Anterior cingulate cortex (tissue), 58 donors: ENCODE measurements around the gene RASSF7.

Experiments
- DNase-seq, 58 donors: peaks; one replicate each; lab custom pipeline; 2025; lab: John Stamatoyannopoulos, UW

Gene RASSF7

GRCh38 chr11:548700-549603 lies 11.8 kb upstream of the RASSF7 start:
- no peak for DNase-seq

GRCh38 chr11:550021-550745 lies 10.6 kb upstream of the RASSF7 start:
- DNase-seq = no peak

GRCh38 chr11:550746-551085 lies 10.1 kb upstream of the RASSF7 start:
- no peak for DNase-seq

GRCh38 chr11:551131-551530 lies 9.6 kb upstream of the RASSF7 start:
- no peak for DNase-seq

- no peak for DNase-seq
Observed at GRCh38 chr11:551596-551995, 9.2 kb upstream of the RASSF7 start.

- DNase-seq = no peak
Observed at GRCh38 chr11:553083-553987, 7.4 kb upstream of the RASSF7 start.

- DNase-seq = no peak
Observed at GRCh38 chr11:553988-554340, 6.8 kb upstream of the RASSF7 start.

- DNase-seq = peak in 6 of 58 donors; percentile 10 to 33 (median 26)
Observed at GRCh38 chr11:554428-555226, 6.1 kb upstream of the RASSF7 start.

- DNase-seq = no peak
Observed at GRCh38 chr11:555227-555779, 5.5 kb upstream of the RASSF7 start.

- no peak for DNase-seq
Observed at GRCh38 chr11:555780-556661, 4.7 kb upstream of the RASSF7 start.

- no peak for DNase-seq
Observed at GRCh38 chr11:556662-557256, 4.0 kb upstream of the RASSF7 start.

GRCh38 chr11:557328-558132 lies 3.2 kb upstream of the RASSF7 start:
- DNase-seq = no peak

GRCh38 chr11:558503-558902 lies 2.3 kb upstream of the RASSF7 start:
- DNase-seq = no peak

- no peak for DNase-seq
Observed at GRCh38 chr11:559020-559620, 1.6 kb upstream of the RASSF7 start.

- DNase-seq = no peak
Observed at GRCh38 chr11:559712-560304, 962 bp upstream of the RASSF7 start.

- DNase-seq = peak in 1 of 58 donors; percentile 23
Observed at GRCh38 chr11:561148-562003, 606 bp downstream of the RASSF7 start.
